ENCODE measurements around the gene SYT8.

Gene SYT8

GRCh38 chr11:1834779-1835670 is at the start of gene SYT8:
SYT8 (plus strand) TSS chr11:1834990; CDS start chr11:1835106, 116 bp downstream.
- no peak for TF ChIP-seq CTCF (IDR thresholded peaks at IDR 0.05; ENCODE audit: insufficient read depth, low read depth, low read length, missing control alignments)
- DNase-seq (ENCODE audit: low read depth): no peak
- no peak within 1 kb of the TSS for H3K4me3 ChIP-seq (ENCODE audit: low read depth, low read length)

- no peak for DNase-seq (ENCODE audit: low read depth)
- no peak for TF ChIP-seq CTCF (IDR thresholded peaks at IDR 0.05; ENCODE audit: insufficient read depth, low read depth, low read length, missing control alignments)
- no peak overlapping the region for H3K4me3 ChIP-seq (ENCODE audit: low read depth, low read length)
These were observed 48.9 kb upstream of the SYT8 start for GRCh38 chr11:1785749-1786413.

DNA sequence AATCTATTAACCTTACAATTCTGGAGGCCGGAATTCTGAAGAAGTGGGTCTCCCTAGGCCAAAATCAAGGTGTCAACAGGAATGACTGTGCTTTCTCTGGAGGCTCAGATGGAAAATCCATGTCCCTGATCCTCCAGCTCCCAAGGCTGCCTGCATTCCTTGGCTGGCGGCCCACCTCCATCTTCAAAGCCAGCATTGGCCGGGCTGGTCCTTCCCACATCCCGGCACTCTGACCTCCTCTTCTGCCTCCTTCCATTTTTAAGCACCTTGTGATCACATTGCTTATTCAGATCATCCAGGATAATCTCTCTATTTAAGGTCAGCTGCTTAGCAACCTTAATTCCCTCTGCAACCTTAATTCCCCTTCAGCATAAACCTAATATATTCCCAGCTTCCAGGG is 48.3 kb upstream of the SYT8 start:
- no peak for DNase-seq (ENCODE audit: low read depth)
- H3K4me3 ChIP-seq (ENCODE audit: low read depth, low read length): no peak overlapping the region
- TF ChIP-seq CTCF (IDR thresholded peaks at IDR 0.05; ENCODE audit: insufficient read depth, low read depth, low read length, missing control alignments): no peak

GRCh38 chr11:1791912-1792311 is 42.9 kb upstream of the SYT8 start:
- TF ChIP-seq CTCF (IDR thresholded peaks at IDR 0.05; ENCODE audit: insufficient read depth, low read depth, low read length, missing control alignments): no peak
- DNase-seq (ENCODE audit: low read depth): no peak
- H3K4me3 ChIP-seq (ENCODE audit: low read depth, low read length): no peak overlapping the region

- H3K4me3 ChIP-seq (ENCODE audit: low read depth, low read length): no peak overlapping the region
- no peak for TF ChIP-seq CTCF (IDR thresholded peaks at IDR 0.05; ENCODE audit: insufficient read depth, low read depth, low read length, missing control alignments)
- no peak for DNase-seq (ENCODE audit: low read depth)
These were observed 42.3 kb upstream of the SYT8 start for GRCh38 chr11:1792461-1792860.

GRCh38 chr11:1793081-1793480 is 41.7 kb upstream of the SYT8 start:
- no peak for TF ChIP-seq CTCF (IDR thresholded peaks at IDR 0.05; ENCODE audit: insufficient read depth, low read depth, low read length, missing control alignments)
- no peak overlapping the region for H3K4me3 ChIP-seq (ENCODE audit: low read depth, low read length)
- no peak for DNase-seq (ENCODE audit: low read depth)

All from GM12865 (cell line).